Measurements from ENCODE around the gene SMARCA2. TPM values are rescaled to one million over a fixed set of nuclear protein-coding genes. Genes with fewer than 3 reads are reported as not detected.

SMARCA2 gene
- total RNA-seq, 2 experiments from 2014 or later = 91.3 to 94.0 TPM

DNA sequence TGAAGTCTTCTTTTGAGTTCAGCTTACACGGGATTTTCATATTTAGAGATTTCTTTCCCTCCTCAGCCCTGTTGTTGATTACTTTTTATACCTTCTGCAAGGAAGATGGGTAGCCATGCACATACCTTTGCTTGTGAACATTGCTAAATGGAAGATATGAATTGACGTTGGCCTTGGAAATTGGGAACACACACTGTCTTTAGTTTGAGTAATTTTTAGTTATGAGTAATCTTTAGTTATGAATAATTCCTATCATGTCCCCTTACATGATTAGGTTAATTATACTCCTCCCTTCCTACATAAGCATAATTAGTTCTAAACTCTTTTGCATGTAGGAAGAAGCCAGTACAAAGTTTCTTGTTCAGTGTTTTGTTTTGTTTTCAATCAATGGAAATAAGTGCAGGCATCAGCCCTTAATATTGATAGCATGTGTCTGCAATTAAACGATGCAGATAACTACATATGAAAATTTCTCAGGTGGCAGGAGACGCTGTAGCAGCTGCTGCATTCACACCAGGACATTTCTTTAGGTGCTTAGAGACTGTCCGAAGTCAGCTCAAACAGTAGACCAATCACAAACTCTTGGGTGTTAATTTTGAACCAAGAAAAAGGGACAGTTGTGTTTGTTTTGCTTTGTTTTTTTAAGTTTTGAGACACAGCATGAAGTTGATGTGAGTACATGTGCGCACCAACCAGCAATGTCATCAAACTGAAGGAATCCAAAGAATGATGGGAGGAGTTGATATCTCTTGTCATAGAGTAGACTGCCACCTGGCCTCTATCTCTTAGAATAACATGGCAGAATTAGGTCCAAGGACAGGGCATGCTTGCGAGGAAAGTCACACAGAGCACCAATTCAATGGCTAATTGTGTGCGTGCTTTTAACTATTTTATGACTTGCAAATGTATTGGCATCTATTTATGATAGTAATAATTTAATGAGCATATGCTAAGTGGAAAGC is 51.4 kb downstream of the SMARCA2 start:
- Mint-ChIP-seq H3K9me3 (ENCODE audit: low read depth) (no peaks in the 10 kb centered on the region), H3K4me1 (peaks cover 16% of the 10 kb centered on the region), H3K27me3 (no peaks in the 10 kb centered on the region), H3K4me3 (no peak overlapping the region), H3K36me3 (ENCODE audit: low read depth) (peaks cover 34% of the 10 kb centered on the region), H3K27ac (peak overlapping the region; percentile 31)
- intact Hi-C loops (cut with DNase I, micrococcal nuclease) = loop anchor here (1.0 to 10.0 kb wide), 2 partner anchors 11 to 58 kb away; no protein-coding TSS in a partner anchor
- DNase-seq (no peak), ATAC-seq (peak; percentile 81)
- POLR2A ChIA-PET = no interaction called here
- CTCF ChIA-PET = interaction anchor here (0.6 kb wide), 1 partner anchor 1618 kb away, joined by 4 read pairs; no protein-coding TSS in a partner anchor

DNA sequence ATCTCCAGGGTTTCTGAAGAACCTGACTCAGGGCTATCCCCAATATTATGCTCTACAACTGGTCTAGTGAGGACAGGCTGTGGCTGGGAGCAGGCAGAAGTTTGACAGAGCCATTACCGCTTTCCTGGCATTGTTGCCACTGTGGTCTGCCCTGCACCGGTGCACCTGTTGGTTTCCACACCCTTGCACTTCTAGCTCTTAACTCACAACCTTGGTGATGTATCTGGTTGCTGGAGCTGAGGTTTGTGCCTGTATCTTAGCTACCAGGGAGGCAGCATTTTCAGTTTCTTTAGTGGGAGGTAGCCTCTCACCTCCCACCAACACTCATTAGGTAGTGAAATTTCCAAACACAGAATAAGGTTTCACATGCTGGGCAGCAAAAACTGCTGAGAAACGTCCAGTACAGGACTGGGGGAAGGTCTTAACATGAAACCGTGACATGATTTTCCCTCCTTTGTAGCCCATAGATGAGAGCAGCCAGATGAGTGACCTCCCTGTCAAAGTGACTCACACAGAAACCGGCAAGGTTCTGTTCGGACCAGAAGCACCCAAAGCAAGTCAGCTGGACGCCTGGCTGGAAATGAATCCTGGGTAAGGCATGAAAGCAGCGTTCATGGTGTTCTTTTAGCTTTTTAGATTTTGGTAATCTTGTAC is 57.7 kb downstream of the SMARCA2 start:
- intact Hi-C loops (cut with DNase I, micrococcal nuclease) = no loop called here
- Mint-ChIP-seq H3K4me1 (peaks cover 18% of the 10 kb centered on the region), H3K9me3 (ENCODE audit: low read depth) (no peaks in the 10 kb centered on the region), H3K27ac (no peak overlapping the region), H3K4me3 (no peak overlapping the region), H3K36me3 (ENCODE audit: low read depth) (peaks cover 47% of the 10 kb centered on the region), H3K27me3 (no peaks in the 10 kb centered on the region)
- CTCF ChIA-PET = interaction anchor here (1.4 to 2.6 kb wide), 2 partner anchors 14 to 18 kb away, joined by 3 to 10 read pairs; no protein-coding TSS in a partner anchor
- DNase-seq = peak; percentile 17
- POLR2A ChIA-PET = no interaction called here
- ATAC-seq = peak; percentile 65

DNA sequence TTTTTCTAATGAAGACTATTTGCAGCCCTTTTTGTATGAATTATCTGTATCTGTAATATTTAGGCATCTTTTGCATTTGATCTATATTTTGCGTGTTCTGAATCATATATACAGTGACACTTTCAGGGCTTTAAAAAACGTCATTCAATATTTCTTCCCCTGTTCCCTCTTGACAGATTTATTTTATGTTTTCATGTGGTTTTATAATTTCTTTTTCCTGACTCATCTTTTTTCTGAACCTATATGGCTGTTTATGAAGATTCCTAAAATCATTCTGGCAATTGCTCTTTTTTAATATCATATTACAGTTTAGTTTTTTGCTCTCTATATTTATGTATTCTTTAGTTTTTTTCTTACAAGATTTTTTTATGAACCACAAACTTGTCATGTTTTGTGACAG is 67.6 kb downstream of the SMARCA2 start:
- CTCF ChIA-PET = no interaction called here
- intact Hi-C loops (cut with DNase I, micrococcal nuclease) = loop anchor here (10.0 kb wide), 2 partner anchors 358 to 618 kb away; no protein-coding TSS in a partner anchor
- DNase-seq = no peak
- no peaks in the 10 kb centered on the region for H3K9me3 Mint-ChIP-seq (ENCODE audit: low read depth)
- peaks cover 11% of the 10 kb centered on the region for H3K4me1 Mint-ChIP-seq
- no peak for ATAC-seq
- H3K36me3 Mint-ChIP-seq (ENCODE audit: low read depth) = peaks cover 52% of the 10 kb centered on the region
- peak overlapping the region; percentile 44 for H3K27ac Mint-ChIP-seq
- POLR2A ChIA-PET = no interaction called here
- no peak overlapping the region for H3K4me3 Mint-ChIP-seq
- H3K27me3 Mint-ChIP-seq = no peaks in the 10 kb centered on the region

DNA sequence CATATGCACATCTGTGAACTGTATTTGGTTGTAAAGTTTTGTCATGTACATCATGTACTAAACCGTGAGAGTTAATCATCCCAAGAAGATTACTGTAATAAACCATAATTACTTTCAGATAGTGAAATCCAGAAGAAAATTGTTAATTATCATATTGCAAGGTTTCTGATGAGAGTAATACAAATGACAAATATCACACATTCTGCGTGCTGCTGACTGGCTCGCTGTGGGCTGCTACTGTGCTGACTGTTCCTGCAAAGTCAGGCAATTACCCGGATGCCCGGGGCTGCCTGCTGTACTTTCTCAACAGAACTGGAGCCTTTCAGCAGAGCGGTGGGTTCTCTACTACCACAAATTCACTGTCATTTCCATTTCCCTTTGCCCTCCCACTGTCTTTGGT is 68.3 kb downstream of the SMARCA2 start:
- ChIA-PET CTCF (no interaction called here), POLR2A (no interaction called here)
- ATAC-seq = no peak
- H3K9me3 Mint-ChIP-seq (ENCODE audit: low read depth) = no peaks in the 10 kb centered on the region
- no peak overlapping the region for H3K27ac Mint-ChIP-seq
- no peak overlapping the region for H3K4me3 Mint-ChIP-seq
- peaks cover 16% of the 10 kb centered on the region for H3K4me1 Mint-ChIP-seq
- peaks cover 54% of the 10 kb centered on the region for H3K36me3 Mint-ChIP-seq (ENCODE audit: low read depth)
- H3K27me3 Mint-ChIP-seq = no peaks in the 10 kb centered on the region
- intact Hi-C loops (cut with DNase I, micrococcal nuclease) = loop anchor here (10.0 kb wide), 2 partner anchors 359 to 619 kb away; no protein-coding TSS in a partner anchor
- DNase-seq = no peak

DNA sequence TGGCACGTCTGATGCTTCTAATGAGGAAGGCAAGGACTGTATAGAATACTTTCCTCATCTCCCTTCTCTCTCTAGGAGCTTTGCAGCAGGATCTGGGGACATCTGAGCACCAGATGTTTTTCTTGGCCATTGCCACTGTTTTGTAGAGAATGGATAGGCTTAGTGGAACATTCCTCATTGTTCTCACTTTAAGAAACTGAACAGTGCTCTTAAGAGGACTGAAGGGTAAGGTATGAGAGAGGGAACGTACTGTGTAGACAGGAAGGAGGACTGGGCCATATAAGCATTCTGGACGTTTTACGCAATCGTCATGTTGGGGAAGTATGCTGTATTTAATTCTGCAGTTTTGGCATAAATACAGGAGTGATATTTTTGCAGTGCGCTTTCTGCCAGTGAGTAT is 70.6 kb downstream of the SMARCA2 start:
- Mint-ChIP-seq H3K36me3 (ENCODE audit: low read depth) (peaks cover 56% of the 10 kb centered on the region), H3K27me3 (no peaks in the 10 kb centered on the region)

DNA sequence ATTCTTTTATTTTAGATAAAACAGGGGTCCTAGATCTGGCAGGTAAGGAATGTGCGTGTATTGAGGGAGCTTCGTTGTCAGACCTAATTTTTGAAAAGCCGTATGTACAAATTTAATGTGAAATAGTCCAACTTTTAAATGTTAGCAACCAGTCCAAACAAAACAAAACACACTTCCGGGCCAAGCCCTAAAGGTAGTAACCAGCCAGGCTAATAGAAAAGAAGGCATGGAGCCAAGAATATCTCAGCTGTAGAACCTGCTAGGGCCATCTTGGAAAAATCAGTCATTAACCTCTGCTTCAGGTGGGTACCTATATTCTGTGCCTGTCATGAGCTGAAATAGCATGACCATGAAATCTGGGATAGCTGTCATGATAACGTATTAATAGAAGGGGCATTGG is 71.0 kb downstream of the SMARCA2 start:
- Mint-ChIP-seq H3K36me3 (ENCODE audit: low read depth) (peaks cover 57% of the 10 kb centered on the region), H3K27me3 (no peaks in the 10 kb centered on the region), H3K4me1 (peaks cover 18% of the 10 kb centered on the region), H3K9me3 (ENCODE audit: low read depth) (no peaks in the 10 kb centered on the region), H3K27ac (no peak overlapping the region), H3K4me3 (no peak overlapping the region)
- ChIA-PET CTCF (interaction anchor here (0.9 to 2.9 kb wide), 5 partner anchors 9 to 133 kb away, joined by 3 to 20 read pairs (median 4); no protein-coding TSS in a partner anchor), POLR2A (interaction anchor here (0.6 kb wide), 1 partner anchor 1045 kb away, joined by 3 read pairs; no protein-coding TSS in a partner anchor)
- no peak for DNase-seq
- intact Hi-C loops (cut with DNase I, micrococcal nuclease) = loop anchor here (2.0 to 10.0 kb wide), 4 partner anchors 207 to 621 kb away; no protein-coding TSS in a partner anchor
- ATAC-seq = no peak

More for the DNA sequence above, 70.6 kb downstream of the SMARCA2 start:
- Mint-ChIP-seq H3K4me1 (peaks cover 18% of the 10 kb centered on the region), H3K4me3 (no peak overlapping the region), H3K27ac (no peak overlapping the region), H3K9me3 (ENCODE audit: low read depth) (no peaks in the 10 kb centered on the region)
- intact Hi-C loops (cut with DNase I, micrococcal nuclease) = loop anchor here (2.0 to 10.0 kb wide), 4 partner anchors 207 to 621 kb away; no protein-coding TSS in a partner anchor
- no peak for DNase-seq
- ChIA-PET CTCF (interaction anchor here (0.9 to 1.7 kb wide), 4 partner anchors 9 to 133 kb away, joined by 3 to 7 read pairs (median 4); no protein-coding TSS in a partner anchor), POLR2A (interaction anchor here (0.6 kb wide), 1 partner anchor 1045 kb away, joined by 3 read pairs; no protein-coding TSS in a partner anchor)
- no peak for ATAC-seq

DNA sequence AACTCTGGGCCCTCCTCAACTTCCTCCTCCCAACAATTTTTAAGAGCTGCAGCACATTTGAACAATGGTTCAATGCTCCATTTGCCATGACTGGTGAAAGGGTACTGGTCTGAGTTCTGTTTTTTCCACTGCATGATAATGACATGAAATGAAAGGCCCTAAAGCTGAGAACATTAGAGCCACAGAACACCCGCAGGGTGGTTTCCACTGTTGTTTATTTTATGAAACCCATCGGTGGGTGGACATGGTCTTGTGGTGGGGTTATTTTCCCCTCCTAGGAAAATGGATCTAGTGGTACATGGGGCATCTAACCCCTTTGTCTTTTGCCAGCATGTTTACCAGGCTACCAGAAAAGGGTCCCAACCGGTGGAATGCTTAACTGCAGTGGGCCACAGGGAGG is 71.8 kb downstream of the SMARCA2 start:
- H3K27ac Mint-ChIP-seq = peak overlapping the region; percentile 14
- ChIA-PET CTCF (interaction anchor here (0.6 to 2.9 kb wide), 32 partner anchors 8 to 1140 kb away, joined by 3 to 20 read pairs (median 4); no protein-coding TSS in a partner anchor), POLR2A (no interaction called here)
- H3K4me3 Mint-ChIP-seq = no peak overlapping the region
- peaks cover 58% of the 10 kb centered on the region for H3K36me3 Mint-ChIP-seq (ENCODE audit: low read depth)
- H3K4me1 Mint-ChIP-seq = peaks cover 18% of the 10 kb centered on the region
- ATAC-seq (no peak), DNase-seq (no peak)
- no peaks in the 10 kb centered on the region for H3K27me3 Mint-ChIP-seq
- H3K9me3 Mint-ChIP-seq (ENCODE audit: low read depth) = no peaks in the 10 kb centered on the region
- intact Hi-C loops (cut with DNase I, micrococcal nuclease) = loop anchor here (1.0 to 10.0 kb wide), 7 partner anchors 32 to 622 kb away; partner anchors contain the start of gene SMARCA2 (in 1 of the 2)

DNA sequence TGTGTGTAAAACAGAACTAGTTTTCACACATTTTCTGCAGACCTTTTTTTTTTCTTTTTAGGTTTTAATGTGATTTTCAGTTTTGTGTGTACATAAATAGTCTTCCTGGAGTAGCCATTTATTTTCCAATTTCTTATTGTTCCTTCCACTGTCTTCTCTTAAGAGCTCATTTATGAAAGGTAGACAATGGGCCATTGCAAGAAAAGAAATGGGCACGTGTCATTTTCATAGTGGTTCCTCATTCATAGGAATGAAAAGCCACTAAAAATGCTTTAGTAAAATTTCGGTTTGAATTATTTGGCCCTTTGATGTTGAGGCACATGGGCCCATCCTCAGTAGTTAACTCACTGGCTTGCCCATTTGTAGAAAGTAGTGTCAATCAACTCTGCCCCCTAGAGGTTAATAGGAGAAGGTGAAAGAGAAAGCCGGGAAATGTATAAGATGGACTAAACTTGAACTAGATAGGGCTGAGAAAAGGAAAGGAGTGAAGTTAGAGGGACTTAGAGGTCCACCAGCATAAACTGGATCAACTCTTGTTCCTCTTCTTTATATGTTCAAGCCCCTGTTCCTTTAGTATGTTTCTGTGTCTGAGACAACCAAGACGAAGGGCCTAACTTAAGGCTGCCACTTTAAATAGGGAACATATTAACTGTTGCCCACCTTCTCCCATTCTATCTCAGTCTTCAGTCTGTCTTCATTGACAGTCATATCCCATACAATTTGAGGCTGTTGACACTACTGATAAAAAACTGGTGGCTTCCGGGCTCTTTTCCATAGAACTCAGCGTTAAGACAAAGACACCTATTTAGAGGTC is 72.6 kb downstream of the SMARCA2 start:
- intact Hi-C loops (cut with DNase I, micrococcal nuclease) = loop anchor here (1.0 to 10.0 kb wide), 7 partner anchors 32 to 623 kb away; partner anchors contain the start of gene SMARCA2 (in 1 of the 2)
- POLR2A ChIA-PET = interaction anchor here (0.6 kb wide), 1 partner anchor 212 kb away, joined by 4 read pairs; no protein-coding TSS in a partner anchor
- Mint-ChIP-seq H3K4me3 (no peak overlapping the region), H3K9me3 (ENCODE audit: low read depth) (no peaks in the 10 kb centered on the region), H3K36me3 (ENCODE audit: low read depth) (peaks cover 58% of the 10 kb centered on the region), H3K4me1 (peaks cover 18% of the 10 kb centered on the region), H3K27ac (peak overlapping the region; percentile 24), H3K27me3 (no peaks in the 10 kb centered on the region)
- CTCF ChIA-PET = interaction anchor here (0.6 to 2.9 kb wide), 33 partner anchors 10 to 1140 kb away, joined by 3 to 20 read pairs (median 4); no protein-coding TSS in a partner anchor
- DNase-seq = peak; percentile 39
- peak; percentile 95 for ATAC-seq

DNA sequence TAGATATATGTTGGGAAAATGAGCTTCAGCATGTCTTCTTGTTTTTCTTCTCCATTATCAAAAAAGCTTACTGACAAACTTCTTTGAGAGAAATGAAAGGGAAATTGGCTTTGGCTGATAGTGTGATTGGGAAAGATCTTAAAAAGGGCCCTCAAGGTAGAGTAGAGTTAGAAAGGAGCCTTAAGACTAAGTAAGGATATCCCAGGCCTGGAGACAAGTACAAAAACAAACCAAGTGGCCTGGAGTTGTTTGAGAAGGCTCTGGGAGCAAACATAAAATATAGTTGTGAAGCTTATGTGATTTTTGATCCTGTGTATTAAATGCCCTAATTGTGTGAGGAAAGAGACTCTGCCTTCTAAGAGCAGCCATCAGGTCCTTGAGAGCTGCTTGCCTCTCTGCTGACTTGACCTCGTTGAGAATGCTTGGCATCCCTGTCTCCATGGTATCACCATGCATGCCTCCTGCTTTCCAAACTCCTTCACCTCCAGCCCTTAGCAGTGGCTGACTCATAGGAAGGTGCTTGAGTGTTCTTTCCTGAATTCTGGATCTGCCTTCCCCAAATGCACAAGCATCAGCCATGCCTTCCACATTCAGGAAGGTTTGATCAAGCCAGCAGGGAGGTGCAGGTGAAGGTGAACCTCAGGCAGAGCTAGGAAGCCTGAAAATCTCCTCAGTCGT is 78.9 kb downstream of the SMARCA2 start:
- Mint-ChIP-seq H3K27ac (peak overlapping the region; percentile 43), H3K36me3 (ENCODE audit: low read depth) (peaks cover 49% of the 10 kb centered on the region), H3K27me3 (no peaks in the 10 kb centered on the region), H3K9me3 (ENCODE audit: low read depth) (no peaks in the 10 kb centered on the region), H3K4me3 (no peak overlapping the region), H3K4me1 (peaks cover 3% of the 10 kb centered on the region)
- intact Hi-C loops (cut with DNase I, micrococcal nuclease) = loop anchor here in 1 of 2 experiments (5.0 kb wide), 1 partner anchor 387 kb away; no protein-coding TSS in a partner anchor
- ATAC-seq (no peak), DNase-seq (no peak)
- ChIA-PET POLR2A (no interaction called here), CTCF (interaction anchor here (0.6 to 1.1 kb wide), 2 partner anchors 8 to 151 kb away, joined by 3 to 4 read pairs; no protein-coding TSS in a partner anchor)

Data from activated CD4-positive, alpha-beta T cell treated with anti-CD3 and anti-CD28 coated beads for 36 hours (primary cell).